ENCODE measurements around the gene SLC26A4. TPM values are rescaled to one million over a fixed set of nuclear protein-coding genes. Genes with fewer than 3 reads are reported as not detected.

SLC26A4 gene
- total and polyA plus RNA-seq, 7 donors, result 0.08 to 0.94 (median 0.18) TPM

GRCh38 chr7:107643938-107644308, 16.7 kb upstream of the SLC26A4 start:
- DNase-seq (no peak), ATAC-seq (no peak)
- WGBS, 3 donors, result 81 to 90% (median 83%) methylated on average over 1 of the region's 1 CpG
- TF ChIP-seq CTCF (IDR thresholded peaks at IDR 0.05), result no peak
- no peaks in the 10 kb centered on the region for H3K36me3 ChIP-seq (ENCODE audit: insufficient read depth in 1 of 2, low read depth in 1 of 2)
- no peak overlapping the region for H3K27ac ChIP-seq
- no peaks in the 10 kb centered on the region for H3K27me3 ChIP-seq (ENCODE audit: insufficient read depth in 3 of 3, low read length in 2 of 3)
- H3K4me3 ChIP-seq, result no peak overlapping the region
- intact Hi-C loops (cut with DNase I), result no loop called here
- H3K9me3 ChIP-seq, result no peaks in the 10 kb centered on the region
- no peaks in the 10 kb centered on the region for H3K4me1 ChIP-seq

GRCh38 chr7:107644309-107644974, 16.2 kb upstream of the SLC26A4 start:
- no peak for DNase-seq
- no peak for ATAC-seq
- no peak overlapping the region for H3K4me3 ChIP-seq
- intact Hi-C loops (cut with DNase I), result no loop called here
- no peaks in the 10 kb centered on the region for H3K9me3 ChIP-seq
- no peak overlapping the region for H3K27ac ChIP-seq
- WGBS, 3 donors, result 39 to 50% (median 39%) methylated on average over 9 of the region's 9 CpGs
- H3K4me1 ChIP-seq, result no peaks in the 10 kb centered on the region
- TF ChIP-seq CTCF (IDR thresholded peaks at IDR 0.05), result no peak
- H3K27me3 ChIP-seq (ENCODE audit: insufficient read depth in 3 of 3, low read length in 2 of 3), result no peaks in the 10 kb centered on the region
- H3K36me3 ChIP-seq (ENCODE audit: insufficient read depth in 1 of 2, low read depth in 1 of 2), result no peaks in the 10 kb centered on the region

- intact Hi-C loops (cut with DNase I), result no loop called here
- Histone ChIP-seq H3K4me3 (no peak overlapping the region), H3K36me3 (ENCODE audit: insufficient read depth in 1 of 2, low read depth in 1 of 2) (no peaks in the 10 kb centered on the region), H3K4me1 (no peaks in the 10 kb centered on the region), H3K9me3 (no peaks in the 10 kb centered on the region), H3K27ac (no peak overlapping the region), H3K27me3 (ENCODE audit: insufficient read depth in 3 of 3, low read length in 2 of 3) (no peaks in the 10 kb centered on the region)
- DNase-seq (no peak), ATAC-seq (no peak)
- 97 to 98% (median 97%) methylated on average over 5 of the region's 5 CpGs for WGBS, 3 donors
- TF ChIP-seq CTCF (IDR thresholded peaks at IDR 0.05), result no peak
Measured at GRCh38 chr7:107652642-107653041, 8.0 kb upstream of the SLC26A4 start.

- Histone ChIP-seq H3K27ac (no peak overlapping the region), H3K4me1 (peaks cover 10% of the 10 kb centered on the region), H3K4me3 (no peak overlapping the region), H3K9me3 (no peaks in the 10 kb centered on the region), H3K36me3 (ENCODE audit: insufficient read depth in 1 of 2, low read depth in 1 of 2) (no peaks in the 10 kb centered on the region), H3K27me3 (ENCODE audit: insufficient read depth in 3 of 3, low read length in 2 of 3) (peaks cover 0 to 20% (median 6%) of the 10 kb centered on the region in 3 donors)
- DNase-seq (no peak), ATAC-seq (no peak)
- intact Hi-C loops (cut with DNase I), result no loop called here
- TF ChIP-seq CTCF (IDR thresholded peaks at IDR 0.05), result no peak
Measured at GRCh38 chr7:107658467-107658866, 2.2 kb upstream of the SLC26A4 start.

- intact Hi-C loops (cut with DNase I), result no loop called here
- Histone ChIP-seq H3K9me3 (no peaks in the 10 kb centered on the region), H3K4me3 (no peak overlapping the region), H3K27ac (no peak overlapping the region), H3K36me3 (ENCODE audit: insufficient read depth in 1 of 2, low read depth in 1 of 2) (no peaks in the 10 kb centered on the region), H3K4me1 (peaks cover 10% of the 10 kb centered on the region), H3K27me3 (ENCODE audit: insufficient read depth in 3 of 3, low read length in 2 of 3) (peaks cover 0 to 27% (median 6%) of the 10 kb centered on the region in 3 donors)
- TF ChIP-seq CTCF (IDR thresholded peaks at IDR 0.05), result no peak
- DNase-seq, result no peak
- WGBS, 3 donors, result 80 to 90% (median 83%) methylated on average over 4 of the region's 4 CpGs
- no peak for ATAC-seq
Measured at GRCh38 chr7:107659666-107660065, 962 bp upstream of the SLC26A4 start.
